Panc1 (cell line): ENCODE data around the gene SCGB3A1. TPM values are rescaled to one million over a fixed set of nuclear protein-coding genes. Genes with fewer than 3 reads are reported as not detected.

Experiments used
- ATAC-seq: fragments of 200-7000 bp; cut with Tn5 transposase; 2 replicates; pipeline ENCODE4 v1.9.1; 2020; ENCODE audit warnings: mild to moderate bottlenecking, moderate library complexity
- BruUV-seq: library from RNA; stranded (reverse); fragments of 400-500 nt; replicated peaks from 2 replicates; lab custom pipeline; 2021; lab: Mats Ljungman, UMichigan
- CTCF ChIA-PET: fragments of 300-600 bp; sonication (Branson Sonifier 250); formaldehyde crosslinking; loops from one replicate; lab custom pipeline; 2022; ENCODE audit warnings: antibody characterized with exemption; lab: Charles Lee
- POLR2A ChIA-PET: fragments of 300-600 bp; sonication (Branson Sonifier 250); formaldehyde crosslinking; loops from one replicate; lab custom pipeline; 2022; ENCODE audit warnings: antibody characterized with exemption; lab: Charles Lee
- DNase-seq: peaks from one replicate; pipeline ENCODE4 v3.0.0-alpha.2; 2010; ENCODE audit warnings: low read depth, low spot score
- H3K27ac ChIP-seq: 2 replicates; pipeline ENCODE4 v1.5.1; 2011; ENCODE audit warnings: mild to moderate bottlenecking, low read length, inconsistent platforms
- H3K27me3 ChIP-seq: fragments of 200-500 bp; sonication (Bioruptor generic); 2 replicates; pipeline ENCODE4 v1.6.0; 2014; ENCODE audit warnings: low read length, inconsistent platforms; ENCODE audit not compliant: control insufficient read depth, insufficient read depth
- H3K36me3 ChIP-seq: fragments of 200-500 bp; sonication (Bioruptor generic); 2 replicates; pipeline ENCODE4 v1.5.1; 2014; ENCODE audit warnings: inconsistent platforms, mild to moderate bottlenecking, low read length, moderate library complexity; ENCODE audit not compliant: control insufficient read depth, insufficient read depth
- H3K4me1 ChIP-seq: 2 replicates; pipeline ENCODE4 v1.5.1; 2011; ENCODE audit warnings: inconsistent platforms, mild to moderate bottlenecking, low read length, moderate library complexity; ENCODE audit not compliant: control insufficient read depth, insufficient read depth
- H3K4me3 ChIP-seq, 2 experiments: 2 replicates each; pipeline ENCODE4 v1.5.1; 2011 to 2012; ENCODE audit warnings: low read depth in 2 of 2, low read length in 2 of 2, mild to moderate bottlenecking in 2 of 2, inconsistent platforms in 1 of 2, moderate library complexity in 1 of 2
- H3K9me3 ChIP-seq: fragments of 200-500 bp; sonication (Bioruptor generic); 2 replicates; pipeline ENCODE4 v1.5.1; 2014; ENCODE audit warnings: low read depth, mild to moderate bottlenecking, inconsistent platforms, low read length, moderate library complexity; ENCODE audit not compliant: control insufficient read depth, insufficient read depth
- POLR2AphosphoS5 ChIP-seq: IDR thresholded peaks from 2 replicates; pipeline ENCODE4 v1.6.1; 2012; ENCODE audit warnings: mild to moderate bottlenecking, low read depth, low read length, moderate library complexity
- SIN3A ChIP-seq: IDR thresholded peaks from 2 replicates; pipeline ENCODE4 v1.6.1; 2012; ENCODE audit warnings: low read depth, mild to moderate bottlenecking, low read length, moderate library complexity, borderline replicate concordance; ENCODE audit not compliant: insufficient read depth
- TCF7L2 ChIP-seq: IDR thresholded peaks from 2 replicates; pipeline ENCODE4 v1.6.1; 2011; ENCODE audit warnings: mild to moderate bottlenecking, low read depth, low read length, inconsistent platforms
- in situ Hi-C: cut with HindIII; loops from 2 replicates; pipeline ENCODE4 v1.10.0; 2016; ENCODE audit warnings: low sequenced_read_pairs, low pct_unique_long_range_greater_than_20kb
- intact Hi-C: fragments of 100-400 bp; cut with micrococcal nuclease; formaldehyde crosslinking; loops from one replicate; pipeline ENCODE4 v1.10.0; 2022; ENCODE audit not compliant: unreplicated experiment
- total RNA-seq: library from RNA; stranded (reverse); gene quantifications from one replicate; pipeline ENCODE4 v1.2.1, GENCODE V29; 2021; ENCODE audit not compliant: unreplicated experiment
- TF ChIP-seq, protein P1 (sequence below): fragments of 450-650 bp; IDR thresholded peaks from 2 replicates; pipeline ENCODE4 v1.5.1; 2017; ENCODE audit warnings: mild to moderate bottlenecking
- TF ChIP-seq, protein P2 (sequence below), 2 experiments: IDR thresholded peaks; 2 replicates each; pipeline ENCODE4 v1.6.1; 2011 to 2012; ENCODE audit warnings: low read depth in 2 of 2, control low read depth in 1 of 2, low read length in 1 of 2, mild to moderate bottlenecking in 1 of 2, moderate library complexity in 1 of 2; ENCODE audit not compliant: insufficient read depth in 1 of 2

SCGB3A1 gene
- total RNA-seq, 1 experiment from 2014 or later, result not detected

- H3K36me3 ChIP-seq, result no peaks in the 10 kb centered on the region
- no peak for ATAC-seq
- intact Hi-C loops (no loop called here), in situ Hi-C loops (no loop called here)
- H3K27me3 ChIP-seq, result no peaks in the 10 kb centered on the region
- H3K9me3 ChIP-seq, result no peaks in the 10 kb centered on the region
- POLR2A ChIA-PET, result no interaction called here
- CTCF ChIA-PET, result no interaction called here
- no peaks in the 10 kb centered on the region for H3K4me1 ChIP-seq
- TF ChIP-seq SIN3A (no peak), TCF7L2 (no peak), POLR2AphosphoS5 (no peak)
- TF ChIP-seq, protein P1, sequence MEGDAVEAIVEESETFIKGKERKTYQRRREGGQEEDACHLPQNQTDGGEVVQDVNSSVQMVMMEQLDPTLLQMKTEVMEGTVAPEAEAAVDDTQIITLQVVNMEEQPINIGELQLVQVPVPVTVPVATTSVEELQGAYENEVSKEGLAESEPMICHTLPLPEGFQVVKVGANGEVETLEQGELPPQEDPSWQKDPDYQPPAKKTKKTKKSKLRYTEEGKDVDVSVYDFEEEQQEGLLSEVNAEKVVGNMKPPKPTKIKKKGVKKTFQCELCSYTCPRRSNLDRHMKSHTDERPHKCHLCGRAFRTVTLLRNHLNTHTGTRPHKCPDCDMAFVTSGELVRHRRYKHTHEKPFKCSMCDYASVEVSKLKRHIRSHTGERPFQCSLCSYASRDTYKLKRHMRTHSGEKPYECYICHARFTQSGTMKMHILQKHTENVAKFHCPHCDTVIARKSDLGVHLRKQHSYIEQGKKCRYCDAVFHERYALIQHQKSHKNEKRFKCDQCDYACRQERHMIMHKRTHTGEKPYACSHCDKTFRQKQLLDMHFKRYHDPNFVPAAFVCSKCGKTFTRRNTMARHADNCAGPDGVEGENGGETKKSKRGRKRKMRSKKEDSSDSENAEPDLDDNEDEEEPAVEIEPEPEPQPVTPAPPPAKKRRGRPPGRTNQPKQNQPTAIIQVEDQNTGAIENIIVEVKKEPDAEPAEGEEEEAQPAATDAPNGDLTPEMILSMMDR, result no peak
- TF ChIP-seq, protein P2, sequence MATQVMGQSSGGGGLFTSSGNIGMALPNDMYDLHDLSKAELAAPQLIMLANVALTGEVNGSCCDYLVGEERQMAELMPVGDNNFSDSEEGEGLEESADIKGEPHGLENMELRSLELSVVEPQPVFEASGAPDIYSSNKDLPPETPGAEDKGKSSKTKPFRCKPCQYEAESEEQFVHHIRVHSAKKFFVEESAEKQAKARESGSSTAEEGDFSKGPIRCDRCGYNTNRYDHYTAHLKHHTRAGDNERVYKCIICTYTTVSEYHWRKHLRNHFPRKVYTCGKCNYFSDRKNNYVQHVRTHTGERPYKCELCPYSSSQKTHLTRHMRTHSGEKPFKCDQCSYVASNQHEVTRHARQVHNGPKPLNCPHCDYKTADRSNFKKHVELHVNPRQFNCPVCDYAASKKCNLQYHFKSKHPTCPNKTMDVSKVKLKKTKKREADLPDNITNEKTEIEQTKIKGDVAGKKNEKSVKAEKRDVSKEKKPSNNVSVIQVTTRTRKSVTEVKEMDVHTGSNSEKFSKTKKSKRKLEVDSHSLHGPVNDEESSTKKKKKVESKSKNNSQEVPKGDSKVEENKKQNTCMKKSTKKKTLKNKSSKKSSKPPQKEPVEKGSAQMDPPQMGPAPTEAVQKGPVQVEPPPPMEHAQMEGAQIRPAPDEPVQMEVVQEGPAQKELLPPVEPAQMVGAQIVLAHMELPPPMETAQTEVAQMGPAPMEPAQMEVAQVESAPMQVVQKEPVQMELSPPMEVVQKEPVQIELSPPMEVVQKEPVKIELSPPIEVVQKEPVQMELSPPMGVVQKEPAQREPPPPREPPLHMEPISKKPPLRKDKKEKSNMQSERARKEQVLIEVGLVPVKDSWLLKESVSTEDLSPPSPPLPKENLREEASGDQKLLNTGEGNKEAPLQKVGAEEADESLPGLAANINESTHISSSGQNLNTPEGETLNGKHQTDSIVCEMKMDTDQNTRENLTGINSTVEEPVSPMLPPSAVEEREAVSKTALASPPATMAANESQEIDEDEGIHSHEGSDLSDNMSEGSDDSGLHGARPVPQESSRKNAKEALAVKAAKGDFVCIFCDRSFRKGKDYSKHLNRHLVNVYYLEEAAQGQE (IDR thresholded peaks at IDR 0.05; ENCODE audit: insufficient read depth in 1 of 2, low read depth in 2 of 2, low read length in 1 of 2), result no peak
- BruUV-seq, result no TSS peak
- H3K27ac ChIP-seq, result no peak overlapping the region
- DNase-seq, result no peak
- no peak overlapping the region for H3K4me3 ChIP-seq
These were observed 48.0 kb upstream of the SCGB3A1 start for GRCh38 chr5:180639287-180639686.

GRCh38 chr5:180637962-180638680 lies 46.8 kb upstream of the SCGB3A1 start:
- no TSS peak for BruUV-seq
- TF ChIP-seq POLR2AphosphoS5, result no peak
- TF ChIP-seq TCF7L2, result no peak
- no peak for TF ChIP-seq SIN3A
- TF ChIP-seq, protein P2 (IDR thresholded peaks at IDR 0.05; ENCODE audit: insufficient read depth in 1 of 2, low read depth in 2 of 2, low read length in 1 of 2), result no peak
- TF ChIP-seq, protein P1, result no peak
- Histone ChIP-seq H3K4me3 (no peak overlapping the region), H3K36me3 (no peaks in the 10 kb centered on the region), H3K9me3 (no peaks in the 10 kb centered on the region), H3K27ac (no peak overlapping the region), H3K27me3 (no peaks in the 10 kb centered on the region), H3K4me1 (no peaks in the 10 kb centered on the region)
- DNase-seq (no peak), ATAC-seq (0 out of 2 replicates have a peak, but pooled peaks have one; percentile 37)
- in situ Hi-C loops (no loop called here), intact Hi-C loops (no loop called here)
- ChIA-PET POLR2A (no interaction called here), CTCF (no interaction called here)
